Motor neuron (in vitro differentiated cells): ENCODE measurements around the gene FGFR2. TPM values are rescaled to one million over a fixed set of nuclear protein-coding genes. Genes with fewer than 3 reads are reported as not detected.

Experiments used
- ATAC-seq, 8 experiments: fragments of 200-7000 bp; cut with Tn5 transposase; replicated peaks in 6 of 8; 2 replicates each; pipeline ENCODE4 v1.8.0; 2021; ENCODE audit warnings: mild to moderate bottlenecking in 8 of 8, moderate library complexity in 8 of 8
- H3K27ac ChIP-seq, 2 donors: fragments of 250-450 bp; sonication (Bioruptor Pico); 2 replicates each; pipeline ENCODE4 v1.9.0; 2021; ENCODE audit warnings: antibody characterized with exemption in 2 of 2, mild to moderate bottlenecking in 2 of 2, moderate library complexity in 1 of 2
- H3K4me1 ChIP-seq, 2 donors: fragments of 250-450 bp; sonication (Bioruptor Pico); replicated peaks in 1 of 2; 2 replicates each; pipeline ENCODE4 v1.6.1; 2021; ENCODE audit warnings: antibody characterized with exemption in 2 of 2, mild to moderate bottlenecking in 2 of 2, moderate library complexity in 1 of 2
- H3K4me3 ChIP-seq, 5 donors: fragments of 250-450 bp; sonication (Bioruptor Pico); 2 replicates each; pipeline ENCODE4 v1.9.0; 2021; ENCODE audit warnings: antibody characterized with exemption in 5 of 5, mild to moderate bottlenecking in 5 of 5, moderate library complexity in 4 of 5
- WGBS, 10 experiments: fragments of 450-650 bp; shearing (Covaris generic); methylation state at CpG; one replicate each; pipeline ENCODE4 v1.0.0; 2022; 5-methylcytosine and 5-hydroxymethylcytosine counted together
- in situ Hi-C, 9 experiments: fragments of 400-800 bp; cut with MboI; loops; one replicate each; pipeline ENCODE4 v1.15.0; 2021; ENCODE audit warnings: low sequenced_read_pairs in 9 of 9, low pct_unique_long_range_greater_than_20kb in 2 of 9; ENCODE audit not compliant: unreplicated experiment in 9 of 9
- total RNA-seq, 8 experiments: library from RNA; unstranded; fragments of 300-600 nt; gene quantifications; 2 replicates each; pipeline versions ENCODE4 v1.2.3 to v1.2.4, GENCODE V29; 2022

The FGFR2 gene
- total RNA-seq, 8 experiments from 2014 or later = 0.20 to 100.0 (median 32.4) TPM

DNA sequence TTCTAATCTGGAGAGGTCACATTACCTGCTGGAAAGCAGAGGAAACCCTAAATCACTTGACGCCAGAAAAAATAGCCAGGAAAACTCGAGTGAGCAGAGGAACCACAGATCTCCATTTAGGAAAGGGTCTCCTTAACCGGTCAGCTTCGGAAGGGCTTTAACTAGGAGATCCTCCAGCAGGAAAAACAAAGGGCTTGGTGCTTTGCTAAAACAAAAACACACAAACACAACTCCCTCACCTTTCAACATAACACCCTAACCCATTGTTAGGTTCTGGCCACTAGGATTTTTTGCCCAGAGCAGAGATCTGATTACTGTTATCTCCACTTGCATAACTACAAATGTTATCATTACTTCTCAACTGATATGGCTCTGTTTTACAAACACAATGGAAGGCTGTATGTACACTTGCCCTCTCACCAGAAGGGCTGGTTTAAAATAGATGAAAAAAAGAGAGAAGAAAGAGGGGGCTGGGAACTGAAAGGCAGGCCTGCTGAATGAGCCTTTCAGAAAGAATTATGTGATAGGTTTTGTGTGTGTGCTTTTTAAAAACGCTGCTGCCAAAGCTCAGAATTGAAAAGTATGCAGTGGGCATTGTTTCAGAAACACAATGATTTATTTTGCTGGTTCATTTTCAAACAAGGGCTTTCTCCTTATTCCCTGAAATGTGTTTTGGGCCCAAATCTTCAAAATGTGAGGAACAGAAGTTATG, 161.5 kb downstream of the FGFR2 start:
- Histone ChIP-seq H3K4me1 (peaks cover 45 to 46% of the 10 kb centered on the region in 2 donors), H3K4me3 (no peak overlapping the region), H3K27ac (peak overlapping the region; percentile 25 to 64)
- in situ Hi-C loops = no loop called here
- ATAC-seq = peak in 5 of 8 experiments; percentile 66 to 79 (median 73)
- 0 to 33% (median 4%) methylated on average over 1 to 5 of the region's 5 CpGs; no CpG with 5 or more reads in 2 of the 10 experiments for WGBS, 10 experiments

DNA sequence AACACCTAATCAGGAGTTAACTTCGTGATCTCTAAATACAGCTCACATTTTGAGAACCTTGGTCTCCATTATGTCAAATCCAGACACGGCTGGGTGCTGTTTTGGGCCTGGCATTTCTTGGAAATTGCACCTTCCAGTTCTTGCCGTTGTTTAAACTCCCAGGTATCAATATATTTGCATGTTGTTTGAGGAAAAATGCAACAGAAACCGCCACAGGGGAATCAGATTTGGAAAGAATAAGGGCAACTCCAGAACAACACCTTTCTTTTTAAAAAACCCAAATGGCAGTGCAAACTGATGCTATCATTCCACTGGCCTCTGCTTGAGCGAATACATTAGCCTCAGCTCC, 162.0 kb downstream of the FGFR2 start:
- H3K4me3 ChIP-seq = no peak overlapping the region
- in situ Hi-C loops = no loop called here
- peaks cover 45 to 46% of the 10 kb centered on the region in 2 donors for H3K4me1 ChIP-seq
- peak overlapping the region; percentile 25 to 63 for H3K27ac ChIP-seq
- WGBS, 10 experiments = 6 to 93% (median 67%) methylated on average over 1 to 5 of the region's 5 CpGs; no CpG with 5 or more reads in 1 of the 10 experiments
- peak in 1 of 8 experiments; percentile 23 for ATAC-seq

DNA sequence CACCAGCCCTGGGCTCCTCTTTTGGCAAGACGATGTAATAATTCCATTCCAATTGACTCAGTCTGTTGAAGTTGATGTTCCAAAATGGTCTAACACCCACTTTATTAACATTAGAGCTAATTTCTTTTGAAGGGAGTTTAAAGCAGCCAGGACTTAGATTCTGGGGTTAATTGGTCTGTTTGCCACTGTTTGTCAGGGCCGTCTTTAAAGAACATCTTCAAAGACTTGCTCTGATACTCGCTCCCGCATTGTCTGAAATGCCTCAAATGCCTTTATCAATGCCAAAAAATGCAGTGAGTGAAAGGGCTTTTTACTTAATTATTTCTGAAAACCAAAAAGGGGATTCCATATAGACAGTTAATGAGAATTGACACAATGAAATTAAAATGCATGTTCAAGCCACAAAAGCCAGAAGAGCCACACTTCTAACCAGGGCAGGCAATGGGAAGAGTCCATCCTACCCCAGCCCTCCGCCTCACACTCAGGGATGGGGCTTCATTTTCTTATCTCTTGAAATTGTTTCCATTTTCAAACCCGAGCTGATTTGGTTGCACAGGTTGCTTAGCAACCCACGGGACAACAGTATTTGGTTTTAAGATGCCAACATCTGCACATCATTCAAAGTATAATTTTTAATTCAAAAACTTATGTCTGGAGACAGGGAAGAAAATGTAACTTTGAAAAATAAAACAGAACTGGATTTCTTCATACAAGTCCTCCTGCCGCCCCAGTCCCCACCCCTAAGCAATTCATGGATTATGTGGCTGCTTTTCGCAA, 163.0 kb downstream of the FGFR2 start:
- Histone ChIP-seq H3K4me3 (no peak overlapping the region), H3K4me1 (peaks cover 45 to 46% of the 10 kb centered on the region in 2 donors), H3K27ac (no peak overlapping the region)
- ATAC-seq = no peak
- 0 to 89% (median 75%) methylated on average over 1 to 9 of the region's 9 CpGs; no CpG with 5 or more reads in 1 of the 10 experiments for WGBS, 10 experiments
- in situ Hi-C loops = no loop called here

DNA sequence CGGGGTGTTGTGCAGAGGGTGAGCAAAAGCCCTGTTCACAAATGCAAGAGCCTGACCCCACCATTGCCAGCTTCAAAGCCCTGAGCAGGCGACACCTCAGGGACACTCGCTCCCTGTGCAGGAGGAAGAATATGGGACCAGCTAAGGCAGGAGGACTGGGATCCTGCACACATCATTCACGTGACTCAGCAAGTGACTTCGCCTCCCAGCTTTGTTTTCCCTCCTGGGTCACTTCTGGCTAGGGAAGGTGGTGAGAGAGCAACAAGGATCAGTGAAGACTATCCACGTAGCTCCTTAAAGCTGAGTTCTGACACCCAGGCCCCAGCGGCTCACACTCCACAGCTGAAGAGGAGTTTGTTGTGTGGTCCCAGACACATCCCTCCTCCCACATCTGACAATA, 164.3 kb downstream of the FGFR2 start:
- WGBS, 10 experiments = 30 to 100% (median 75%) methylated on average over 1 to 4 of the region's 7 CpGs; no CpG with 5 or more reads in 3 of the 10 experiments
- H3K27ac ChIP-seq = peak overlapping the region in 1 of 2 donors; percentile 61
- peaks cover 45 to 46% of the 10 kb centered on the region in 2 donors for H3K4me1 ChIP-seq
- in situ Hi-C loops = no loop called here
- ATAC-seq = peak in 5 of 8 experiments; percentile 47 to 70 (median 57)
- no peak overlapping the region for H3K4me3 ChIP-seq

DNA sequence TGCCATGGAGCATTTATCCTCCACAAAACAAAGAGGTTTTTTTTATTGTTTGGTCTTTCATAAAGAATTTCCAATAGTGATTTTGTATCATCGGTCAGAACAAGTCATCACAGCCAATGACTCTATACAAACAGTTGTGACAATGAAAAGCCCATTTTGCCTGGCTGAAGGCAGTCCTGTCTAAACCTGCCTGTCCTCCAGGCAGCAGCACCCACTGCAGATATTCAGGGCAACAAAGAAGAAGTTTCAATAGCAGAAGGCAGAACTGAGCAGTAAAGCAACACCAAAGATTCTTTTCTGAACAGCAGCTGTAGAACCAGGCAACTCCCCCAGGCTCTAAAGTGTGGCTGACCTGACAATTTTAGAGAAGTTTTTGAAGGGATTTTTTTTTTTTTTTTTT, 169.4 kb downstream of the FGFR2 start:
- Histone ChIP-seq H3K4me1 (peaks cover 2 to 4% of the 10 kb centered on the region in 2 donors), H3K4me3 (no peak overlapping the region), H3K27ac (no peak overlapping the region)
- peak in 5 of 8 experiments; percentile 47 to 76 (median 58) for ATAC-seq
- in situ Hi-C loops = no loop called here
- 13 to 100% (median 64%) methylated on average over 1 of the region's 1 CpG; no CpG with 5 or more reads in 3 of the 10 experiments for WGBS, 10 experiments
